IMR-90 (cell line): ENCODE data around the gene EFHD2. TPM values are rescaled to one million over a fixed set of nuclear protein-coding genes. Genes with fewer than 3 reads are reported as not detected.

Experiments used
- ATAC-seq: fragments of 200-7000 bp; cut with Tn5 transposase; 2 replicates; pipeline ENCODE4 v1.9.1; 2020; ENCODE audit warnings: low read depth, mild to moderate bottlenecking, moderate library complexity
- BruUV-seq: library from RNA; stranded (reverse); fragments of 400-500 nt; replicated peaks from 2 replicates; lab custom pipeline; 2021; lab: Mats Ljungman, UMichigan
- CTCF ChIA-PET: fragments of 300-600 bp; formaldehyde crosslinking; extraction: SDS; loops from one replicate; lab custom pipeline; 2021; ENCODE audit warnings: antibody characterized with exemption; lab: Yijun Ruan, JAX
- POLR2A ChIA-PET: fragments of 300-600 bp; sonication (Branson Sonifier 250); formaldehyde crosslinking; loops from one replicate; lab custom pipeline; 2022; ENCODE audit warnings: antibody characterized with exemption; ENCODE audit not compliant: unreplicated experiment; lab: Charles Lee
- DNase-seq: peaks from one replicate; pipeline ENCODE4 v3.0.0; 2013
- H2AFZ ChIP-seq: replicated peaks from 2 replicates; pipeline ENCODE3; 2013; ENCODE audit warnings: low read length, mild to moderate bottlenecking; ENCODE audit not compliant: poor library complexity
- H2AK5ac ChIP-seq: 2 replicates; pipeline ENCODE4 v1.6.1; 2013; ENCODE audit warnings: low read depth, low read length, inconsistent platforms
- H2AK9ac ChIP-seq: replicated peaks from 2 replicates; pipeline ENCODE3; 2013; ENCODE audit warnings: mild to moderate bottlenecking, low read depth, low read length, moderate library complexity; ENCODE audit not compliant: poor library complexity
- H2BK120ac ChIP-seq: 2 replicates; pipeline ENCODE4 v1.6.1; 2013; ENCODE audit warnings: low read depth, low read length, inconsistent platforms
- H2BK15ac ChIP-seq: 3 replicates; pipeline ENCODE4 v1.6.1; 2013; ENCODE audit warnings: low read depth, low read length, inconsistent platforms
- H2BK20ac ChIP-seq: 2 replicates; pipeline ENCODE4 v1.6.1; 2013; ENCODE audit warnings: low read depth, mild to moderate bottlenecking, inconsistent platforms, low read length, moderate library complexity
- H2BK5ac ChIP-seq: 2 replicates; pipeline ENCODE4 v1.6.1; 2013; ENCODE audit warnings: mild to moderate bottlenecking, low read depth, low read length, inconsistent platforms; ENCODE audit not compliant: poor library complexity, severe bottlenecking
- H3K14ac ChIP-seq: replicated peaks from 2 replicates; pipeline ENCODE4 v1.6.1; 2013; ENCODE audit warnings: low read depth, low read length, inconsistent platforms
- H3K18ac ChIP-seq: 2 replicates; pipeline ENCODE4 v1.6.1; 2013; ENCODE audit warnings: low read depth, low read length, control low read depth
- H3K23ac ChIP-seq: 2 replicates; pipeline ENCODE4 v1.6.1; 2013; ENCODE audit warnings: low read depth, low read length, inconsistent platforms
- H3K27ac ChIP-seq: 2 replicates; pipeline ENCODE4 v1.5.1; 2013; ENCODE audit warnings: mild to moderate bottlenecking, control low read depth, low read length; ENCODE audit not compliant: insufficient read depth
- H3K27me3 ChIP-seq: 2 replicates; pipeline ENCODE4 v1.6.1; 2013; ENCODE audit warnings: low read length; ENCODE audit not compliant: control insufficient read depth, insufficient read depth
- H3K36me3 ChIP-seq: 2 replicates; pipeline ENCODE4 v1.6.1; 2013; ENCODE audit warnings: low read length, mixed read lengths; ENCODE audit not compliant: control insufficient read depth, insufficient read depth
- H3K4ac ChIP-seq: 2 replicates; pipeline ENCODE4 v1.6.1; 2013; ENCODE audit warnings: low read depth, low read length, inconsistent platforms
- H3K4me1 ChIP-seq: 2 replicates; pipeline ENCODE4 v1.6.1; 2013; ENCODE audit warnings: low read length, mixed read lengths; ENCODE audit not compliant: control insufficient read depth, insufficient read depth
- H3K4me2 ChIP-seq: 2 replicates; pipeline ENCODE4 v1.6.1; 2013; ENCODE audit warnings: low read depth, mild to moderate bottlenecking, control low read depth, low read length, moderate library complexity
- H3K4me3 ChIP-seq: 2 replicates; pipeline ENCODE4 v1.5.1; 2013; ENCODE audit warnings: low read depth, mild to moderate bottlenecking, control low read depth, low read length, moderate library complexity; ENCODE audit not compliant: insufficient read depth
- H3K56ac ChIP-seq: 2 replicates; pipeline ENCODE4 v1.6.1; 2013; ENCODE audit warnings: low read length, inconsistent platforms; ENCODE audit not compliant: insufficient read depth; ENCODE audit errors: extremely low read depth
- H3K79me1 ChIP-seq, 2 experiments: 2 replicates each; pipeline ENCODE4 v1.6.1; 2013; ENCODE audit warnings: low read length in 2 of 2, inconsistent platforms in 1 of 2, low read depth in 1 of 2
- H3K9ac ChIP-seq: 2 replicates; pipeline ENCODE4 v1.6.1; 2013; ENCODE audit warnings: low read depth, low read length, control low read depth
- H3K9me1 ChIP-seq: 2 replicates; pipeline ENCODE4 v1.6.1; 2013; ENCODE audit warnings: low read length, inconsistent platforms; ENCODE audit not compliant: insufficient read depth
- H3K9me3 ChIP-seq: 2 replicates; pipeline ENCODE4 v1.6.1; 2013; ENCODE audit warnings: low read length; ENCODE audit not compliant: control insufficient read depth, insufficient read depth
- H4K20me1 ChIP-seq: 2 replicates; pipeline ENCODE4 v1.6.1; 2013; ENCODE audit warnings: low read length, inconsistent platforms; ENCODE audit not compliant: insufficient read depth
- H4K5ac ChIP-seq: 2 replicates; pipeline ENCODE4 v1.6.1; 2013; ENCODE audit warnings: mild to moderate bottlenecking, low read depth, low read length, control low read depth
- H4K8ac ChIP-seq, 2 experiments: 2 replicates each; pipeline ENCODE4 v1.6.1; 2013; ENCODE audit warnings: low read depth in 2 of 2, low read length in 2 of 2, control low read depth in 1 of 2, inconsistent platforms in 1 of 2
- H4K91ac ChIP-seq: 2 replicates; pipeline ENCODE4 v1.6.1; 2013; ENCODE audit warnings: low read depth, low read length, inconsistent platforms; ENCODE audit not compliant: insufficient read depth
- BHLHE40 ChIP-seq: fragments of 150-350 bp; IDR thresholded peaks from 2 replicates; pipeline ENCODE4 v1.6.1; 2016; ENCODE audit warnings: mild to moderate bottlenecking, low read depth, low read length
- MAZ ChIP-seq: IDR thresholded peaks from 2 replicates; pipeline ENCODE4 v1.6.1; 2012; ENCODE audit warnings: low read depth, mild to moderate bottlenecking, low read length, improper control_type of control experiment, moderate library complexity, borderline replicate concordance
- MXI1 ChIP-seq: IDR thresholded peaks from 2 replicates; pipeline ENCODE4 v1.6.1; 2012; ENCODE audit warnings: low read depth, mild to moderate bottlenecking, low read length, moderate library complexity, borderline replicate concordance
- NFE2L2 ChIP-seq: fragments of 150-350 bp; IDR thresholded peaks from 2 replicates; pipeline ENCODE4 v1.6.1; 2016; ENCODE audit warnings: low read depth, mild to moderate bottlenecking, low read length
- POLR2A ChIP-seq: IDR thresholded peaks from 2 replicates; pipeline ENCODE4 v1.6.1; 2012; ENCODE audit warnings: mild to moderate bottlenecking, low read depth, low read length
- RCOR1 ChIP-seq: IDR thresholded peaks from 2 replicates; pipeline ENCODE4 v1.6.1; 2012; ENCODE audit warnings: mild to moderate bottlenecking, low read length, improper control_type of control experiment; ENCODE audit not compliant: insufficient replicate concordance
- SMC3 ChIP-seq: fragments of 150-350 bp; IDR thresholded peaks from 2 replicates; pipeline ENCODE4 v1.6.1; 2016; ENCODE audit warnings: low read depth, mild to moderate bottlenecking, antibody characterized with exemption, low read length, moderate library complexity
- WGBS, 2 experiments: methylation state at CpG; one replicate each; pipeline versions ENCODE4 v1.1.5 to v1.1.7; 2013; ENCODE audit warnings: missing lambda C conversion rate in 2 of 2; ENCODE audit not compliant: insufficient read length in 1 of 2; ENCODE audit errors: extremely low coverage in 2 of 2; 5-methylcytosine and 5-hydroxymethylcytosine counted together
- dilution Hi-C: fragments of 300-500 bp; cut with HindIII; formaldehyde crosslinking; loops from one replicate; pipeline ENCODE4 v1.14.3; 2018; ENCODE audit warnings: low sequenced_read_pairs; ENCODE audit not compliant: unreplicated experiment
- in situ Hi-C: fragments of 300-500 bp; cut with MboI; formaldehyde crosslinking; loops from 3 replicates; pipeline ENCODE4 v1.14.3; 2019; ENCODE audit warnings: low sequenced_read_pairs, inconsistent platforms, mixed read lengths
- intact Hi-C: fragments of 100-400 bp; cut with micrococcal nuclease; formaldehyde crosslinking; loops from 2 replicates; pipeline ENCODE4 v1.10.0; 2022
- polyA plus RNA-seq, 3 experiments: library from polyadenylated mRNA; depleted of rRNA; stranded (reverse); fragments of >200 nt; gene quantifications; 2 replicates each; pipeline ENCODE4 v1.2.3, GENCODE V29; 2012; ENCODE audit warnings: low replicate concordance in 1 of 3
- total RNA-seq: library from RNA; depleted of rRNA; stranded (reverse); fragments of >200 nt; gene quantifications from 2 replicates; pipeline ENCODE4 v1.2.3, GENCODE V29; 2012
- TF ChIP-seq, protein P1 (sequence below): fragments of 150-350 bp; IDR thresholded peaks from 2 replicates; pipeline ENCODE4 v1.6.1; 2017; ENCODE audit warnings: mild to moderate bottlenecking, antibody characterized with exemption, low read length, low read depth
- TF ChIP-seq, protein P2 (sequence below): fragments of 150-350 bp; IDR thresholded peaks from 2 replicates; pipeline ENCODE4 v1.6.1; 2016; ENCODE audit warnings: low read depth, mild to moderate bottlenecking, low read length, moderate library complexity, borderline replicate concordance

EFHD2 gene
- total and polyA plus RNA-seq, 2 of the 4 experiments (the other 2 are of a cell fraction): 22.6 to 58.9 TPM

DNA sequence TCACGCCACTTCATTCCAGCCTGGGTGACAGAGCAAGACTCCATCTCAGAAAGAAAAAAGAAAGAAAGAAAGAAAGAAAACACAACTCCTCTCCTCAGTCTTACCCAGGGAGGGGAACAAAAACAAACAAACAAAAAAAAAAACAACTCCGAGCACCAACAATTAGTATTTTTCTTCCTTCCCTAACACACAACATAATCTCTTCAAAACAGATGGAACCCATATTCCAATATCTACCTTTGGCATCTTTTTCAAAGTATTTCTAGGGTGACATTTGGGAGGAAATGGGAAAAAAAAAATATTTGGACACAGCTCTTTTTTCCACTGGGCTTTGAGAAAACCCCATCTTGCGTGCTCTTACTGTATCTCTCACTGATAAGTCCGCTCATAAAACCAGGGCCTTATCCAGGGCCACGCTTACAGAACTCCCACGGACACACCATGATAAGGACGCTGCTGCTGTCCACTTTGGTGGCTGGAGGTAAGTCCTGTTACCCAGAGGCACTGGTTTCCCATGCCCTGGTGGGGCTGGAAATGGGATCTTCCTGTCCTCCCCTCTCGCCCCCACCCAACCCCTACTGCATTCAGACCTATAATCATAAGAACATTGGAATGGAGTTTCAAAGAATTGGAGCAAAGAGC is 46.7 kb downstream of the EFHD2 start, which contains the start of gene CELA2A:
TSS of gene CELA2A (plus strand) at position 420 of the 642 bp plus-strand sequence. CDS start at position 442, 22 bp downstream.
- H2BK20ac ChIP-seq: no peak within 1 kb of the TSS
- H3K4me1 ChIP-seq: 0 out of 2 replicates have a peak, but pooled peaks cover 4% of the 10 kb centered on the region
- H3K79me1 ChIP-seq: no peaks in the 10 kb centered on the region
- dilution Hi-C loops: no loop called here
- CTCF ChIA-PET: no interaction called here
- H3K9me1 ChIP-seq: no peaks in the 10 kb centered on the region
- H3K14ac ChIP-seq: no peak within 1 kb of the TSS
- H2BK120ac ChIP-seq: no peak within 1 kb of the TSS
- no peak within 1 kb of the TSS for H2BK5ac ChIP-seq
- no peak within 1 kb of the TSS for H3K4me3 ChIP-seq
- no peak within 1 kb of the TSS for H4K8ac ChIP-seq
- H4K20me1 ChIP-seq: no peaks in the 10 kb centered on the region
- H2AK9ac ChIP-seq: no peak within 1 kb of the TSS
- no TSS peak for BruUV-seq
- H3K27me3 ChIP-seq: no peaks in the 10 kb centered on the region
- intact Hi-C loops: no loop called here
- no CpG with 5 or more reads among the region's 8 CpGs for WGBS, 2 experiments
- in situ Hi-C loops: no loop called here
- no peak within 1 kb of the TSS for H2AK5ac ChIP-seq
- H2BK15ac ChIP-seq: no peak within 1 kb of the TSS
- no peaks in the 10 kb centered on the region for H3K9me3 ChIP-seq
- ATAC-seq (no peak), DNase-seq (no peak)
- no peak within 1 kb of the TSS for H3K23ac ChIP-seq
- H3K4ac ChIP-seq: no peak within 1 kb of the TSS
- no peak within 1 kb of the TSS for H3K18ac ChIP-seq
- H2AFZ ChIP-seq: no peak within 1 kb of the TSS
- no peak within 1 kb of the TSS for H3K56ac ChIP-seq
- POLR2A ChIA-PET: no interaction called here
- no peak within 1 kb of the TSS for H3K9ac ChIP-seq
- no peaks in the 10 kb centered on the region for H3K36me3 ChIP-seq
- H3K27ac ChIP-seq: no peak within 1 kb of the TSS
- TF ChIP-seq MAZ (no peak), NFE2L2 (no peak), SMC3 (no peak), RCOR1 (no peak), MXI1 (no peak), POLR2A (no peak), BHLHE40 (no peak)
- TF ChIP-seq, protein P1, sequence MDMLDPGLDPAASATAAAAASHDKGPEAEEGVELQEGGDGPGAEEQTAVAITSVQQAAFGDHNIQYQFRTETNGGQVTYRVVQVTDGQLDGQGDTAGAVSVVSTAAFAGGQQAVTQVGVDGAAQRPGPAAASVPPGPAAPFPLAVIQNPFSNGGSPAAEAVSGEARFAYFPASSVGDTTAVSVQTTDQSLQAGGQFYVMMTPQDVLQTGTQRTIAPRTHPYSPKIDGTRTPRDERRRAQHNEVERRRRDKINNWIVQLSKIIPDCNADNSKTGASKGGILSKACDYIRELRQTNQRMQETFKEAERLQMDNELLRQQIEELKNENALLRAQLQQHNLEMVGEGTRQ: no peak
- TF ChIP-seq, protein P2, sequence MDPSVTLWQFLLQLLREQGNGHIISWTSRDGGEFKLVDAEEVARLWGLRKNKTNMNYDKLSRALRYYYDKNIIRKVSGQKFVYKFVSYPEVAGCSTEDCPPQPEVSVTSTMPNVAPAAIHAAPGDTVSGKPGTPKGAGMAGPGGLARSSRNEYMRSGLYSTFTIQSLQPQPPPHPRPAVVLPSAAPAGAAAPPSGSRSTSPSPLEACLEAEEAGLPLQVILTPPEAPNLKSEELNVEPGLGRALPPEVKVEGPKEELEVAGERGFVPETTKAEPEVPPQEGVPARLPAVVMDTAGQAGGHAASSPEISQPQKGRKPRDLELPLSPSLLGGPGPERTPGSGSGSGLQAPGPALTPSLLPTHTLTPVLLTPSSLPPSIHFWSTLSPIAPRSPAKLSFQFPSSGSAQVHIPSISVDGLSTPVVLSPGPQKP: no peak
- H4K91ac ChIP-seq: no peak within 1 kb of the TSS
- no peak within 1 kb of the TSS for H3K4me2 ChIP-seq
- H4K5ac ChIP-seq: no peak within 1 kb of the TSS
